GM12878 (cell line): ENCODE results near the gene C19orf38. TPM values are rescaled to one million over a fixed set of nuclear protein-coding genes. Genes with fewer than 3 reads are reported as not detected.

ENCODE experiments used
- ATAC-seq: fragments of 200-7000 bp; cut with Tn5 transposase; 3 replicates; pipeline ENCODE4 v1.9.1; 2020; ENCODE audit warnings: mild to moderate bottlenecking, moderate library complexity
- BruUV-seq: library from RNA; stranded (reverse); fragments of 400-500 nt; replicated peaks from 2 replicates; lab custom pipeline; 2021; lab: Mats Ljungman, UMichigan
- CTCF ChIA-PET: fragments of 300-600 bp; sonication (Branson Sonifier 250); formaldehyde crosslinking; extraction: SDS; loops from one replicate; lab custom pipeline; 2021; ENCODE audit warnings: inconsistent platforms; lab: Yijun Ruan, JAX
- POLR2A ChIA-PET: fragments of 350-600 bp; formaldehyde crosslinking; extraction: SDS; loops from one replicate; lab custom pipeline; 2021; ENCODE audit warnings: inconsistent platforms; lab: Charles Lee
- RAD21 ChIA-PET: fragments of 300-600 bp; sonication (Branson Sonifier 250); formaldehyde crosslinking; loops from one replicate; lab custom pipeline; 2023; ENCODE audit warnings: antibody characterized with exemption; ENCODE audit not compliant: unreplicated experiment; lab: Charles Lee
- SMC1A ChIA-PET: fragments of 300-600 bp; sonication (Branson Sonifier 250); formaldehyde crosslinking; loops from one replicate; lab custom pipeline; 2023; ENCODE audit not compliant: unreplicated experiment, uncharacterized antibody; lab: Charles Lee
- DNase-seq: peaks from one replicate; pipeline ENCODE4 v3.0.0-alpha.2; 2011; ENCODE audit warnings: low read depth, low spot score
- FAIRE-seq: peaks from 3 replicates; lab custom pipeline; 2011; peaks lifted over from hg19 to GRCh38; lab: Jason Lieb, UNC
- H2AFZ ChIP-seq: 2 replicates; pipeline ENCODE4 v1.6.0; 2011; ENCODE audit warnings: low read depth, low read length, control low read depth; ENCODE audit not compliant: control insufficient read depth
- H3K27ac ChIP-seq: 2 replicates; pipeline ENCODE4 v1.5.1; 2011; ENCODE audit warnings: control low read depth; ENCODE audit not compliant: control insufficient read depth, insufficient read depth
- H3K27me3 ChIP-seq, 2 experiments: replicated peaks in 1 of 2; 2 replicates each; pipeline versions ENCODE4 v1.6.0 to v1.6.1; 2011; ENCODE audit warnings: low read length in 1 of 2; ENCODE audit not compliant: control insufficient read depth in 2 of 2, insufficient read depth in 2 of 2
- H3K36me3 ChIP-seq, 2 experiments: 2 replicates each; pipeline ENCODE4 v1.5.1; 2011; ENCODE audit warnings: low read length in 1 of 2; ENCODE audit not compliant: control insufficient read depth in 2 of 2, insufficient read depth in 2 of 2
- H3K4me1 ChIP-seq: 2 replicates; pipeline ENCODE4 v1.6.1; 2011; ENCODE audit warnings: mild to moderate bottlenecking, low read length, moderate library complexity, mixed read lengths; ENCODE audit not compliant: control insufficient read depth, insufficient read depth
- H3K4me2 ChIP-seq: 2 replicates; pipeline ENCODE4 v1.6.0; 2011; ENCODE audit warnings: control low read depth; ENCODE audit not compliant: control insufficient read depth, insufficient read depth
- H3K4me3 ChIP-seq: fragments of 200-600 bp; sonication (generic); 2 replicates; pipeline ENCODE4 v1.5.1; 2016
- H3K79me2 ChIP-seq: 2 replicates; pipeline ENCODE4 v1.6.0; 2011; ENCODE audit warnings: low read length; ENCODE audit not compliant: control insufficient read depth, insufficient read depth
- H3K9ac ChIP-seq: 2 replicates; pipeline ENCODE4 v1.8.0; 2011; ENCODE audit warnings: low read length, control low read depth, mixed read lengths; ENCODE audit not compliant: control insufficient read depth, insufficient read depth
- H3K9me3 ChIP-seq: replicated peaks from 3 replicates; pipeline ENCODE4 v1.5.1; 2011; ENCODE audit warnings: mild to moderate bottlenecking, low read length; ENCODE audit not compliant: control insufficient read depth, insufficient read depth
- H4K20me1 ChIP-seq: 2 replicates; pipeline ENCODE4 v1.6.0; 2011; ENCODE audit not compliant: control insufficient read depth, insufficient read depth
- ATF7 ChIP-seq: fragments of 450-650 bp; IDR thresholded peaks from 2 replicates; pipeline ENCODE4 v1.6.1; 2016; ENCODE audit warnings: low read depth, mild to moderate bottlenecking
- CREB1 ChIP-seq: IDR thresholded peaks from 2 replicates; pipeline ENCODE4 v1.6.1; 2012; ENCODE audit warnings: low read depth, mild to moderate bottlenecking, inconsistent platforms
- ESRRA ChIP-seq: IDR thresholded peaks from 2 replicates; pipeline ENCODE4 v1.6.1; 2012; ENCODE audit warnings: mild to moderate bottlenecking, low read length, improper control_type of control experiment
- EZH2 ChIP-seq: IDR thresholded peaks from 2 replicates; pipeline ENCODE4 v1.6.1; 2012; ENCODE audit warnings: low read depth, mild to moderate bottlenecking, control low read depth, inconsistent platforms, low read length, borderline replicate concordance; ENCODE audit not compliant: control insufficient read depth
- MLLT1 ChIP-seq: fragments of 450-650 bp; IDR thresholded peaks from 2 replicates; pipeline ENCODE4 v1.6.1; 2016; ENCODE audit warnings: mild to moderate bottlenecking
- MYC ChIP-seq: IDR thresholded peaks from 2 replicates; pipeline ENCODE4 v1.6.1; 2011; ENCODE audit warnings: mild to moderate bottlenecking, low read length, moderate library complexity, inconsistent platforms; ENCODE audit not compliant: insufficient read depth, insufficient replicate concordance, insufficient read length, severe bottlenecking
- RAD51 ChIP-seq: fragments of 450-650 bp; IDR thresholded peaks from 2 replicates; pipeline ENCODE4 v1.6.1; 2016; ENCODE audit warnings: moderate library complexity, mild to moderate bottlenecking, inconsistent platforms
- RELA ChIP-seq: fragments of 450-650 bp; IDR thresholded peaks from 2 replicates; pipeline ENCODE4 v1.8.0; 2014; ENCODE audit warnings: borderline replicate concordance; ENCODE audit not compliant: partially characterized antibody
- ZBTB33 ChIP-seq: fragments of 450-650 bp; IDR thresholded peaks from 2 replicates; pipeline ENCODE4 v1.6.1; 2017; ENCODE audit warnings: mild to moderate bottlenecking
- ZNF217 ChIP-seq: fragments of 450-650 bp; IDR thresholded peaks from 2 replicates; pipeline ENCODE4 v1.6.1; 2017; ENCODE audit warnings: antibody characterized with exemption, mild to moderate bottlenecking
- WGBS: methylation state at CpG from one replicate; pipeline ENCODE4 v1.1.6; 2016; ENCODE audit warnings: low lambda C conversion rate; ENCODE audit not compliant: insufficient replicate concordance, insufficient coverage; ENCODE audit errors: missing lambda C conversion rate; 5-methylcytosine and 5-hydroxymethylcytosine counted together
- in situ Hi-C: fragments of 300-500 bp; cut with MboI; formaldehyde crosslinking; loops from 9 replicates; pipeline ENCODE4 v1.14.3; 2018; ENCODE audit warnings: mixed read lengths
- intact Hi-C: fragments of 100-400 bp; cut with micrococcal nuclease; formaldehyde crosslinking; loops from one replicate; pipeline ENCODE4 v1.14.2; 2022; ENCODE audit not compliant: unreplicated experiment
- polyA plus RNA-seq, 11 experiments: library from polyadenylated mRNA; depleted of rRNA in 4 of 11; unstranded in 6 of 11; stranded (reverse) in 5 of 11; fragments of >200 nt; fragmentation: Nextera tagmentation in 4 of 11; fragmentation: Illumina TruSeq in 1 of 11; extraction: Ambion mirVana in 4 of 11; extraction: Trizol in 1 of 11; gene quantifications; 1 replicate in 1 of 11; 2 replicates in 10 of 11; pipeline versions ENCODE4 v1.2.1 to v1.2.3, GENCODE V29; 2011 to 2016; ENCODE audit warnings: inconsistent platforms in 2 of 11, missing spikeins in 2 of 11, low read depth in 1 of 11
- total RNA-seq, 4 experiments: library from RNA; depleted of rRNA in 3 of 4; stranded (reverse); fragments of >200 nt in 3 of 4; fragmentation: Illumina TruSeq in 1 of 4; extraction: Trizol in 1 of 4; gene quantifications; 2 replicates each; pipeline versions ENCODE4 v1.2.1 to v1.2.3, GENCODE V29; 2013 to 2021
- TF ChIP-seq, protein P1 (sequence below): IDR thresholded peaks from 2 replicates; pipeline ENCODE4 v1.6.1; 2011; ENCODE audit warnings: low read depth, mild to moderate bottlenecking, low read length, moderate library complexity, borderline replicate concordance; ENCODE audit errors: extremely low read depth

Gene C19orf38
- total and polyA plus RNA-seq, 10 of the 15 experiments (the other 5 are each of a cell fraction or from before 2014, with no cell fraction given) = 2.6 to 7.5 (median 5.0) TPM

GRCh38 chr19:10863107-10863717 is 15.0 kb downstream of the C19orf38 start:
- no peak overlapping the region for H2AFZ ChIP-seq
- ChIA-PET SMC1A (interaction anchor here (1.1 to 6.9 kb wide), 8 partner anchors 9 to 161 kb away, joined by 3 to 102 read pairs (median 12); partner anchors contain the start of genes DNM2, QTRT1 and TMED1), RAD21 (interaction anchor here (1.0 to 5.8 kb wide), 4 partner anchors 27 to 219 kb away, joined by 3 to 102 read pairs (median 35); partner anchors contain the start of genes DNM2, QTRT1 and TMED1), CTCF (interaction anchor here (0.8 to 7.5 kb wide), 15 partner anchors 9 to 161 kb away, joined by 3 to 211 read pairs (median 20); partner anchors contain the start of genes C19orf38, DNM2, QTRT1 and TMED1), POLR2A (interaction anchor here (1.8 to 4.6 kb wide), 2 partner anchors 27 to 144 kb away, joined by 6 to 34 read pairs; partner anchors contain the start of genes DNM2 and TMED1)
- FAIRE-seq (no peak), DNase-seq (no peak), ATAC-seq (no peak; the same call in 2 of the 3 replicates)
- H4K20me1 ChIP-seq = no peaks in the 10 kb centered on the region
- H3K27me3 ChIP-seq = no peaks in the 10 kb centered on the region
- no peak overlapping the region for H3K27ac ChIP-seq
- no peaks in the 10 kb centered on the region for H3K9me3 ChIP-seq
- in situ Hi-C loops (loop anchor here (5.0 kb wide), 1 partner anchor 146 kb away; the partner anchor contains the start of gene DNM2), intact Hi-C loops (no loop called here)
- H3K4me3 ChIP-seq = no peak overlapping the region
- TF ChIP-seq RAD51 (no peak), ZBTB33 (no peak), CREB1 (no peak), ATF7 (peak; percentile 52; the same call in 1 of the 2 replicates), EZH2 (no peak), MLLT1 (peak; percentile 95), ZNF217 (no peak), ESRRA (no peak), RELA (no peak), MYC (no peak)
- TF ChIP-seq, protein P1, sequence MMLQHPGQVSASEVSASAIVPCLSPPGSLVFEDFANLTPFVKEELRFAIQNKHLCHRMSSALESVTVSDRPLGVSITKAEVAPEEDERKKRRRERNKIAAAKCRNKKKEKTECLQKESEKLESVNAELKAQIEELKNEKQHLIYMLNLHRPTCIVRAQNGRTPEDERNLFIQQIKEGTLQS = no peak
- no peaks in the 10 kb centered on the region for H3K79me2 ChIP-seq
- H3K9ac ChIP-seq = no peak overlapping the region
- no peak overlapping the region for H3K4me2 ChIP-seq
- no TSS peak for BruUV-seq
- H3K36me3 ChIP-seq = no peaks in the 10 kb centered on the region
- WGBS = 79% methylated on average over 18 of the region's 18 CpGs
- H3K4me1 ChIP-seq = peaks cover 5% of the 10 kb centered on the region
